Epidermal melanocyte (primary cell): Measurements from ENCODE around the gene TNFAIP8L2.

Experiments used
- DNase-seq: peaks from one replicate; pipeline ENCODE4 v3.0.0; 2011; ENCODE audit warnings: low spot score; ENCODE audit not compliant: insufficient read length

The TNFAIP8L2 gene

GRCh38 chr1:151156515-151156819, at the start of gene TNFAIP8L2:
TSS of gene TNFAIP8L2 (plus strand) at chr1:151156649. CDS start at chr1:151158698, 2,049 bp downstream.
- DNase-seq, result no peak

- DNase-seq, result no peak
Observed at GRCh38 chr1:151106894-151107293, 49.6 kb upstream of the TNFAIP8L2 start.

GRCh38 chr1:151108331-151108730, 48.1 kb upstream of the TNFAIP8L2 start:
- no peak for DNase-seq

GRCh38 chr1:151113877-151114276, 42.6 kb upstream of the TNFAIP8L2 start:
- DNase-seq, result no peak

GRCh38 chr1:151124763-151125403, 31.6 kb upstream of the TNFAIP8L2 start:
- DNase-seq, result no peak

- DNase-seq, result no peak
Observed at GRCh38 chr1:151128800-151129199, 27.6 kb upstream of the TNFAIP8L2 start.

- no peak for DNase-seq
Observed at GRCh38 chr1:151130987-151131586, 25.4 kb upstream of the TNFAIP8L2 start.

GRCh38 chr1:151131701-151132334, 24.6 kb upstream of the TNFAIP8L2 start:
- DNase-seq, result no peak

GRCh38 chr1:151132335-151133017, 24.0 kb upstream of the TNFAIP8L2 start:
- no peak for DNase-seq

- no peak for DNase-seq
Observed at GRCh38 chr1:151133018-151133806, 23.2 kb upstream of the TNFAIP8L2 start.

GRCh38 chr1:151134396-151134795, 22.1 kb upstream of the TNFAIP8L2 start:
- no peak for DNase-seq

- no peak for DNase-seq
Observed at GRCh38 chr1:151134991-151135390, 21.5 kb upstream of the TNFAIP8L2 start.

- no peak for DNase-seq
Observed at GRCh38 chr1:151135433-151136385, 20.7 kb upstream of the TNFAIP8L2 start.

- DNase-seq, result no peak
Observed at GRCh38 chr1:151137789-151138188, 18.7 kb upstream of the TNFAIP8L2 start.

GRCh38 chr1:151142411-151143056, 13.9 kb upstream of the TNFAIP8L2 start:
- DNase-seq, result no peak

- DNase-seq, result no peak
Observed at GRCh38 chr1:151143057-151143435, 13.4 kb upstream of the TNFAIP8L2 start.

- DNase-seq, result no peak
Observed at GRCh38 chr1:151143986-151144385, 12.5 kb upstream of the TNFAIP8L2 start.

- no peak for DNase-seq
Observed at GRCh38 chr1:151144474-151145303, 11.8 kb upstream of the TNFAIP8L2 start.
